Breast epithelium (tissue), 4 donors: ENCODE measurements around the gene KL. TPM values are rescaled to one million over a fixed set of nuclear protein-coding genes. Genes with fewer than 3 reads are reported as not detected.

ENCODE experiments used
- DNase-seq, 2 donors: peaks; one replicate each; pipeline ENCODE4 v3.0.0-alpha.2; 2019; ENCODE audit warnings: low spot score in 2 of 2
- H3K27ac ChIP-seq, 2 donors: fragments of 200-600 bp; sonication (generic) in 1 of 2; one replicate each; pipeline ENCODE4 v1.5.1; 2016 to 2019; ENCODE audit warnings: mild to moderate bottlenecking in 1 of 2
- H3K27me3 ChIP-seq, 2 donors: fragments of 200-600 bp; sonication (generic) in 1 of 2; one replicate each; pipeline versions ENCODE4 v1.5.1 to v1.6.0; 2017 to 2019; ENCODE audit warnings: control low read depth in 1 of 2, mild to moderate bottlenecking in 1 of 2
- H3K36me3 ChIP-seq: fragments of 200-600 bp; one replicate; pipeline ENCODE4 v1.5.1; 2019
- H3K4me1 ChIP-seq, 2 donors: fragments of 200-600 bp; sonication (generic); one replicate each; pipeline ENCODE4 v1.5.1; 2016 to 2019; ENCODE audit warnings: control low read depth in 1 of 2
- H3K4me3 ChIP-seq, 3 donors: fragments of 200-600 bp; sonication (generic); 1 replicate in 2 of 3; 2 replicates in 1 of 3; pipeline ENCODE4 v1.5.1; 2016 to 2019; ENCODE audit warnings: mild to moderate bottlenecking in 3 of 3, moderate library complexity in 2 of 3
- H3K9me3 ChIP-seq, 2 donors: fragments of 200-600 bp; sonication (generic) in 1 of 2; one replicate each; pipeline ENCODE4 v1.5.1; 2016 to 2019; ENCODE audit warnings: control low read depth in 1 of 2
- CTCF ChIP-seq, 3 donors: fragments of 450-650 bp; IDR thresholded peaks; one replicate each; pipeline ENCODE4 v1.5.1; 2016 to 2017; ENCODE audit warnings: antibody characterized with exemption in 3 of 3, mild to moderate bottlenecking in 3 of 3, moderate library complexity in 3 of 3
- POLR2A ChIP-seq: fragments of 450-650 bp; IDR thresholded peaks from one replicate; pipeline ENCODE4 v1.6.1; 2016; ENCODE audit warnings: antibody characterized with exemption, mild to moderate bottlenecking, moderate library complexity
- POLR2AphosphoS5 ChIP-seq, 3 donors: sonication (generic); formaldehyde crosslinking; IDR thresholded peaks; one replicate each; pipeline ENCODE4 v1.6.1; 2017; ENCODE audit warnings: antibody characterized with exemption in 3 of 3
- intact Hi-C: fragments of 100-400 bp; cut with DNase I; formaldehyde crosslinking; loops from one replicate; pipeline ENCODE4 v1.15.1; 2023; ENCODE audit warnings: low total_unique reads
- total RNA-seq, 3 donors: library from RNA; depleted of rRNA; stranded (reverse); fragments of >200 nt; gene quantifications; one replicate each; pipeline ENCODE4 v1.1.0, GENCODE V29; 2016

KL gene
- total RNA-seq, 3 donors from 2014 or later = 2.7 to 4.3 (median 2.9) TPM

- Histone ChIP-seq H3K27ac (no peak overlapping the region), H3K36me3 (no peaks in the 10 kb centered on the region), H3K4me3 (no peak overlapping the region), H3K27me3 (no peaks in the 10 kb centered on the region), H3K4me1 (no peaks in the 10 kb centered on the region), H3K9me3 (no peaks in the 10 kb centered on the region)
- intact Hi-C loops = no loop called here
- DNase-seq = no peak
- no peak for TF ChIP-seq POLR2AphosphoS5 (IDR thresholded peaks at IDR 0.05)
- no peak for TF ChIP-seq POLR2A
- no peak for TF ChIP-seq CTCF (IDR thresholded peaks at IDR 0.05)
Observed at GRCh38 chr13:32989290-32989667, 26.9 kb upstream of the KL start.

- no peaks in the 10 kb centered on the region for H3K9me3 ChIP-seq
- no peak overlapping the region for H3K27ac ChIP-seq
- intact Hi-C loops = no loop called here
- H3K36me3 ChIP-seq = no peaks in the 10 kb centered on the region
- TF ChIP-seq POLR2A (no peak), POLR2AphosphoS5 (IDR thresholded peaks at IDR 0.05) (no peak), CTCF (IDR thresholded peaks at IDR 0.05) (no peak)
- H3K4me3 ChIP-seq = no peak overlapping the region
- no peaks in the 10 kb centered on the region for H3K27me3 ChIP-seq
- no peak for DNase-seq
- H3K4me1 ChIP-seq = no peaks in the 10 kb centered on the region
Observed at GRCh38 chr13:32989942-32990341, 26.3 kb upstream of the KL start.

GRCh38 chr13:32993145-32993544 lies 23.1 kb upstream of the KL start:
- no peak for DNase-seq
- no peaks in the 10 kb centered on the region for H3K9me3 ChIP-seq
- H3K36me3 ChIP-seq = no peaks in the 10 kb centered on the region
- H3K27ac ChIP-seq = no peak overlapping the region
- TF ChIP-seq CTCF (IDR thresholded peaks at IDR 0.05) = no peak
- intact Hi-C loops = no loop called here
- no peaks in the 10 kb centered on the region for H3K4me1 ChIP-seq
- H3K27me3 ChIP-seq = no peaks in the 10 kb centered on the region
- H3K4me3 ChIP-seq = no peak overlapping the region

- intact Hi-C loops = no loop called here
Observed at GRCh38 chr13:32997399-32997798, 18.8 kb upstream of the KL start.

GRCh38 chr13:32998966-32999365 lies 17.3 kb upstream of the KL start:
- no peaks in the 10 kb centered on the region for H3K36me3 ChIP-seq
- no peak overlapping the region for H3K4me3 ChIP-seq
- H3K27me3 ChIP-seq = no peaks in the 10 kb centered on the region
- intact Hi-C loops = no loop called here
- no peaks in the 10 kb centered on the region for H3K9me3 ChIP-seq
- H3K4me1 ChIP-seq = no peaks in the 10 kb centered on the region
- no peak overlapping the region for H3K27ac ChIP-seq
- no peak for DNase-seq
- no peak for TF ChIP-seq CTCF (IDR thresholded peaks at IDR 0.05)
- no peak for TF ChIP-seq POLR2A

More at GRCh38 chr13:32997399-32997798, 18.8 kb upstream of the KL start:
- H3K4me3 ChIP-seq = no peak overlapping the region
- H3K36me3 ChIP-seq = no peaks in the 10 kb centered on the region
- no peak for DNase-seq
- H3K27me3 ChIP-seq = no peaks in the 10 kb centered on the region
- no peaks in the 10 kb centered on the region for H3K9me3 ChIP-seq
- no peak for TF ChIP-seq POLR2AphosphoS5 (IDR thresholded peaks at IDR 0.05)
- TF ChIP-seq CTCF (IDR thresholded peaks at IDR 0.05) = no peak
- no peak for TF ChIP-seq POLR2A
- no peak overlapping the region for H3K27ac ChIP-seq
- H3K4me1 ChIP-seq = no peaks in the 10 kb centered on the region
